ENCODE results near the gene GCLM. TPM values are rescaled to one million over a fixed set of nuclear protein-coding genes. Genes with fewer than 3 reads are reported as not detected.

Gene GCLM
- total and polyA plus RNA-seq, 9 donors = 3.1 to 18.4 (median 10.4) TPM

DNA sequence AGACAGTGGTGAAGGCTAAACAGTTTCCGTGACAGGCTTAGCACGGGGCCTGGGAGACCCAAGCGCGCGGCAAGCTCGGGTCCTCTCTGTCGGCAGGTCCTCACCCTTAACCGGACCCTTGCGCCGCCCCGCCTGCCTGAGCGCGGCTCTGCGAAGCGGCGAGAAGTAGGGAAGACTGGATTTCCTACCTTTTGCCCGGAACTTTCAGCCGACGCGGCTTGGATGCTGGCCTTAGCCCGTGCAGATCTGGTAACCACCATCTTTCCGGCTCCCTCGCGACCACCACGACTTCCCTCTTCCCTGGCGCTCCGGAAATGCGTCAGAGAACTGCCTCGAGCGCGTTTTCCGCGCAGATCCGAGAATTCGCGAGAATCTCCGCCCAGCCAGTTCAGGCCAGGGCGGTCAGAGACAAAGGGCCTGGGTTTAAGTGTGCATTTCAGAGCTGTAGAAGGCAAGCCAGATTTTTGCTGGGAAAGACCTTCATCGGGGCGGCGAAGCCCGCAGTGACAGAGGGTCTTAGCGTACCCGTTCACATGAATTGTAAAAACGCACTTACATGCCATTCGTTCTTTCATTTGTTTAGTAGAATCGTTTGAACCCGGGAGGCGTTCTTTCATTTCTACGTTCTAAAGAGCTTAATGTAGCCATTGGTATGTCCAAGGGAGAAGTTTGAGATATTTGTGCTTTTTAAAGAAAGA is 30.2 kb downstream of the GCLM start, which contains the start of gene DNTTIP2:
Gene DNTTIP2 (minus strand): TSS at position 318 of the 698 bp plus-strand sequence. CDS start 58 bp downstream, at position 260.
- Histone ChIP-seq H3K27ac (peak within 1 kb of the TSS; percentile 83 to 89), H3K4me1 (ENCODE audit: insufficient read depth) (no peaks in the 10 kb centered on the region), H3K4me3 (peak within 1 kb of the TSS; percentile 91), H3K27me3 (no peaks in the 10 kb centered on the region), H3K9me3 (no peaks in the 10 kb centered on the region), H3K36me3 (no peaks in the 10 kb centered on the region)
- DNase-seq = peak; percentile 88 to 94 (median 90)
- TF ChIP-seq POLR2A (IDR thresholded peaks at IDR 0.05) (peak; percentile 89), EP300 (IDR thresholded peaks at IDR 0.05) (no peak)
- TF ChIP-seq, protein P1, sequence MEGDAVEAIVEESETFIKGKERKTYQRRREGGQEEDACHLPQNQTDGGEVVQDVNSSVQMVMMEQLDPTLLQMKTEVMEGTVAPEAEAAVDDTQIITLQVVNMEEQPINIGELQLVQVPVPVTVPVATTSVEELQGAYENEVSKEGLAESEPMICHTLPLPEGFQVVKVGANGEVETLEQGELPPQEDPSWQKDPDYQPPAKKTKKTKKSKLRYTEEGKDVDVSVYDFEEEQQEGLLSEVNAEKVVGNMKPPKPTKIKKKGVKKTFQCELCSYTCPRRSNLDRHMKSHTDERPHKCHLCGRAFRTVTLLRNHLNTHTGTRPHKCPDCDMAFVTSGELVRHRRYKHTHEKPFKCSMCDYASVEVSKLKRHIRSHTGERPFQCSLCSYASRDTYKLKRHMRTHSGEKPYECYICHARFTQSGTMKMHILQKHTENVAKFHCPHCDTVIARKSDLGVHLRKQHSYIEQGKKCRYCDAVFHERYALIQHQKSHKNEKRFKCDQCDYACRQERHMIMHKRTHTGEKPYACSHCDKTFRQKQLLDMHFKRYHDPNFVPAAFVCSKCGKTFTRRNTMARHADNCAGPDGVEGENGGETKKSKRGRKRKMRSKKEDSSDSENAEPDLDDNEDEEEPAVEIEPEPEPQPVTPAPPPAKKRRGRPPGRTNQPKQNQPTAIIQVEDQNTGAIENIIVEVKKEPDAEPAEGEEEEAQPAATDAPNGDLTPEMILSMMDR (IDR thresholded peaks at IDR 0.05) = peak in 1 of 3 donors; percentile 8
- intact Hi-C loops (cut with DNase I) = loop anchor here in 1 of 4 donors (2.0 kb wide), 1 partner anchor 30 kb away; the partner anchor contains the start of gene GCLM
- 0% methylated on average over 48 to 50 of the region's 50 CpGs for WGBS, 3 donors

DNA sequence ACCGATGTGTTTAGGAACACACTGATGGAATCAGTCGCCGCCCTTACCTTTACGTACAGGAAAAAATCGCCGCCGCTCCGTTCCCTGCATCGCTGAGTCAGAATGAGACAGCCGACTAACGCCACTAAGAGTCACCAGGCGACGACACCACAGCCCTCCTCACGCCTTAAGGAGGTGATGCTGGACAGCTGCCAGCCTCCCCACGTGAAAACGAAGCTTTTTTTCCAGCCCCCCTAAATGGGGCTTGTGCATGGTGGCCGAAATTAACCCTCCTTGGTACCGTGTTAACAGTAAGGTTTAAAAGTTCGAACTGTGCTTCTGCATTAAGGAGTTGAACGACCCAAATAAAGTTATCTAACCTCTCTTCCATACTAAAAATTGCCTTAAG is 30.7 kb downstream of the GCLM start:
- Histone ChIP-seq H3K4me3 (peak overlapping the region; percentile 91), H3K36me3 (no peaks in the 10 kb centered on the region), H3K4me1 (ENCODE audit: insufficient read depth) (no peaks in the 10 kb centered on the region), H3K27ac (peak overlapping the region; percentile 83 to 89), H3K9me3 (no peaks in the 10 kb centered on the region), H3K27me3 (no peaks in the 10 kb centered on the region)
- DNase-seq = peak; percentile 13 to 49 (median 35)
- intact Hi-C loops (cut with DNase I) = loop anchor here in 1 of 4 donors (2.0 kb wide), 1 partner anchor 30 kb away; the partner anchor contains the start of gene GCLM
- WGBS, 3 donors = 0 to 1% (median 0%) methylated on average over 20 of the region's 20 CpGs
- TF ChIP-seq EP300 (IDR thresholded peaks at IDR 0.05) = no peak
- no peak for TF ChIP-seq POLR2A (IDR thresholded peaks at IDR 0.05)
- TF ChIP-seq, protein P1 (IDR thresholded peaks at IDR 0.05) = no peak

DNA sequence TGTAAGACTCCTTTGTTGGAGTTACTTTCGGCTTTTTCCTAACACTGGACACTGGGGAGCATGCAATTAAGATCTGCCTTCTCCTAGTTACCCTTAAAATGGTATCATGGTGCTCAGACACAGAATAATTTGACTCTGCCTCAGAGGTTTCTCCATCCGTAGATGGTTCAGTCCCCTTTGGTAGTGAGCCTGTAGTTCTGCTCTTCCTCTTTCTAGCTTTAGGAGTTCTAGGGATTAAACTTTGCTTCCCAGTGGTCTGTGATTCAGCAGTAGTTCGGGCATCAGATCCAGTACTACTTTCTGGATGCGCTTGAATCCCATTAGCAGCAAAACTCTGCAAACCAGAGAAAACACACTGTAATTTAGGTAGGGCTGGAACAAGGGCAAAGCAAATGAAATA is 31.7 kb downstream of the GCLM start:
- H3K27me3 ChIP-seq = no peaks in the 10 kb centered on the region
- no peak for TF ChIP-seq EP300 (IDR thresholded peaks at IDR 0.05)
- TF ChIP-seq, protein P1 (IDR thresholded peaks at IDR 0.05) = no peak
- TF ChIP-seq POLR2A (IDR thresholded peaks at IDR 0.05) = no peak
- no peaks in the 10 kb centered on the region for H3K36me3 ChIP-seq
- no peak for DNase-seq
- H3K27ac ChIP-seq = no peak overlapping the region
- WGBS, 3 donors = 83 to 88% (median 88%) methylated on average over 4 of the region's 4 CpGs
- H3K9me3 ChIP-seq = no peaks in the 10 kb centered on the region
- no peaks in the 10 kb centered on the region for H3K4me1 ChIP-seq (ENCODE audit: insufficient read depth)
- no peak overlapping the region for H3K4me3 ChIP-seq
- intact Hi-C loops (cut with DNase I) = no loop called here

DNA sequence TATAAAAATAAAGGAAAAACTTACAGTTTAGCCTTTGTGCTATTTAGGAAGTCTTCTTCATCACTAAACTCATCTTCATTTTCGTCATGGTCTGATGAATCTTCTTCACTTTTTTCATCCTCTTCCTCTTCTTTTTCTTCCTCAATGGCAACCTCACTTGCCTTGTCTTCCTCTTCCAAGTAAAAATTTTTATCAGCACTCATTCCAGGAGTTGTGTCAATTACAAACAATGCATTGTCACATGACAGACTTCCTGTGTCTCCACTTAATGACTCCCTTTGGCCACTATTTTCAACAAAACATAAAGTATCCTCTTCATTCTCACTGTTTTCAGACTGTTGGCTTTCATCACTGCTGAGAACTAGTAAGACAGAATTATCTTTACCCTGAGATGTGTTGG is 33.0 kb downstream of the GCLM start:
- intact Hi-C loops (cut with DNase I) = no loop called here
- DNase-seq = no peak
- no peaks in the 10 kb centered on the region for H3K36me3 ChIP-seq
- no peaks in the 10 kb centered on the region for H3K9me3 ChIP-seq
- H3K27ac ChIP-seq = no peak overlapping the region
- no peaks in the 10 kb centered on the region for H3K27me3 ChIP-seq
- no peaks in the 10 kb centered on the region for H3K4me1 ChIP-seq (ENCODE audit: insufficient read depth)
- no peak for TF ChIP-seq POLR2A (IDR thresholded peaks at IDR 0.05)
- TF ChIP-seq, protein P1 (IDR thresholded peaks at IDR 0.05) = no peak
- TF ChIP-seq EP300 (IDR thresholded peaks at IDR 0.05) = no peak
- H3K4me3 ChIP-seq = no peak overlapping the region
- WGBS, 3 donors = 72 to 76% (median 75%) methylated on average over 1 of the region's 1 CpG
